GM10847 (cell line): ENCODE measurements around the gene VTN.
A peak's percentile ranks its signal among the peaks of the same experiment; 100 is the strongest.

Experiments
- POLR2A ChIP-seq: IDR thresholded peaks from 2 replicates; pipeline ENCODE4 v1.6.1; 2011; ENCODE audit not compliant: insufficient read length; ENCODE audit errors: extremely low read depth

VTN gene

GRCh38 chr17:28342313-28342712, 27.8 kb downstream of the VTN start:
- no peak for TF ChIP-seq POLR2A

GRCh38 chr17:28341516-28341915, 28.6 kb downstream of the VTN start:
- TF ChIP-seq POLR2A: no peak

- no peak for TF ChIP-seq POLR2A
These were observed 29.7 kb downstream of the VTN start for GRCh38 chr17:28340374-28340773.

GRCh38 chr17:28339431-28339830, 30.7 kb downstream of the VTN start:
- no peak for TF ChIP-seq POLR2A

- TF ChIP-seq POLR2A: no peak
These were observed 31.9 kb downstream of the VTN start for GRCh38 chr17:28338056-28338768.

- TF ChIP-seq POLR2A: no peak
These were observed 33.9 kb downstream of the VTN start for GRCh38 chr17:28335959-28336871.

GRCh38 chr17:28335201-28335958, 34.7 kb downstream of the VTN start, which contains the start of the genes IFT20 and TNFAIP1:
TSS of gene IFT20 (minus strand) at chr17:28335472. CDS start at chr17:28331985, 3,487 bp downstream.
TSS of gene TNFAIP1 (plus strand) at chr17:28335761. CDS start at chr17:28339522, 3,761 bp downstream.
- TF ChIP-seq POLR2A: peak; percentile 78

- no peak for TF ChIP-seq POLR2A
These were observed 35.4 kb downstream of the VTN start for GRCh38 chr17:28334666-28335200.

- no peak for TF ChIP-seq POLR2A
These were observed 35.9 kb downstream of the VTN start for GRCh38 chr17:28334171-28334570.

GRCh38 chr17:28333083-28333746, 36.9 kb downstream of the VTN start:
- TF ChIP-seq POLR2A: no peak

GRCh38 chr17:28331891-28332420, 38.2 kb downstream of the VTN start:
- no peak for TF ChIP-seq POLR2A

- TF ChIP-seq POLR2A: no peak
These were observed 39.4 kb downstream of the VTN start for GRCh38 chr17:28330671-28331070.

- no peak for TF ChIP-seq POLR2A
These were observed 41.8 kb downstream of the VTN start for GRCh38 chr17:28328325-28328724.

GRCh38 chr17:28327709-28328108, 42.4 kb downstream of the VTN start:
- no peak for TF ChIP-seq POLR2A
